ENCODE data around the gene WDFY4.

WDFY4 gene

DNA sequence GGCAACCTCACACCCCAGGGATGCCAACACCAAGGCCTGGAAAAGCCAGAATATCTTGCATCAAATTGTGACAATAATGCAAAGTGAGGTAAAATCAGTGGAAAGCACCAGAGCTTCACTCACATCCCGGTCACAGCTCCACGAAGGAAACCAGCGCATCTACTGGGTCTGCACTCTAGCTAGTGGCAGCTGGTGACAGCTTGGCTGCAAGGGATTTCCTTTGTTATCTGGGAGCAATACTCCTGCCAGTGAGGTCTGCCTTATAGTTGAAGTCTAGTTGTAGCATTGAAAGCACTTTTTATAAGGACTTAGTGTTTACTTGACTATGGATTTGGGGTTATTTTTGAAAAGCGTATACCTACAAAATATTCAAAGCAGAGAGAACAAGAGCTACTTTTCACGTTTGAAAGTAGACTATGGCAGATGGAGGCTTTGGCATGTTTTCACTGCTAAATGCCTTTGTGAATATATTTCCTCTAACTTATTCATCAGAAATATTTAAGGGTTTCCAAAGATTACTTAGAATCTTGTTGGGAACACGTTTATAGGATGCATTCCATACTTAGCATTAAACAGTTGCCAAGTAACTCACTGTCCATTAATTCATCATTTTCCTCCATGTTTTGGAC lies 26.1 kb downstream of the WDFY4 start:
- no peak for DNase-seq (ENCODE audit: low read depth, low spot score)

DNA sequence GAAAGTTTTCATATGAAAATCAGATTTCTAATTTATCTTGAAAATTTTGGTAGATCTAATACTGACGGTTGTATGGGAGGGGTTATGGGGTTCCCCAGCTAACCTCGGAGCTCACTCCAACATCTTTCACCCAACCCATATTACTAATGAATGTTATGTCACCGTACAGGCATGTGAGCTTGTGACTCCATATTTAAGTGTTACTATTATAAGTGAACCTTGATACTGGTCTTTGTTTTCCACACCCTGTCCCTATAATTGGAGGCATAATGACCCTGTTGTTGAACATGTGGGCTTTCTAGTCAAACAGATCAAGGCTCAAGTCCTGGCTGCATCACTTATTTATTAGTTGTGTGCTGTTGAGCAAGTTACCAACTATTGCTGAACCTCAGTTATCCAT lies 27.2 kb downstream of the WDFY4 start:
- no peak for DNase-seq (ENCODE audit: low read depth, low spot score)

DNA sequence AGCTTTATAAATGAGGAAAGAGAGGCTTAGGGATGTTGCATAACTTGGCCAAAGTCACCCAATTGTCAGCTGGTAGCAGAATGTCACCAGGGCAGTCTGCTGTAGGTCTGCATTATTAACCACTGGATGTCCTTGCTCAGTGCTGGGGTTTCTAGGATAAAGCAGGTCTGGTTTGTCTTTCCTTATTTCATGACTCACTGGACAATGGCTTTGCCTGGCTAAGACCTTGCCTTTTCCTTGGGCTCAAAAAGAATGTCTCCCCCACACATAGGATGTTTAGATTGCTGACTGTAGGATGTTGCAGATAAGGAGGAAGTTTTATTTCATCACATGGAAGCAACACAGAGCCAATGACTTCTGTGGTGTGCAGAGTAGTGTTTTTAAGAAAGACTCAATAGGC lies 29.4 kb downstream of the WDFY4 start:
- DNase-seq (ENCODE audit: low read depth, low spot score): no peak

DNA sequence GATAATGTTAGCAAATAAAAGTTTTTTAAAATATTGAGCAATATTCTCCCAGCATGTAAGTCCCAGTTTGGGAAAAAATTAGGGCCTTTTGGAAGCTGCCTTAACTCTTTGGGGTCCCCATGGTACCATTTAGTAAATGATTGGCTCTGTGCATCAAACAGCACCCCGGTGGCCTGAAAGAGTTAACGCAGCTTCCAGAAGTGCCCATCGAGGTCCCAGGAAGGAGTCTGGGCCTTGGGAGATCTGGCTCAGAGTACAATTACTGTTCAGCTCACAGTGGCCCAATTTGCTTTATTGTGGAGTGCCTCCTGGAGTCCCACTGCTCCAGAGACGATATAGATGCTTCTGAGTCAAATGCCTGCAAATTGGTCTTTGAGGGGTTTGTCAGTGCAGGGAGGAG lies 31.7 kb downstream of the WDFY4 start:
- DNase-seq (ENCODE audit: low read depth, low spot score): no peak

DNA sequence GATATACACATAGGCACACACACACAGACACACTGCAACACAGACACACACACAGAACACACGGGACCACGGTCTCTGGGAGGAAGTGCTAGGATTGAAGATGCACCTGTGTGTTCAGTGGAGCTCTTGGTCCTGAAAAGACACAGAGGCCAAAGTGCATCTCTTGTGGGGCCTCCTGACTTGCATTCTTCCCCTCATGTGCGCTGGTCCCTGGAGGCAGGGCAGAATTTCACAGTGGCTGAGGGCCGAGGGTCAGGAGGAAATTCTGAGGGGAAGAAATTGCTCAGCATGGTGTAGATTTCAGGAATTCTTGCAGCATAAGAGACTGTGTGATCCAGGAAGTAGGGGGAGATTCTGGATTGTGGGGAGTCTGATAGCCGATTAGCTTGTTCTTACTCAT lies 35.9 kb downstream of the WDFY4 start:
- DNase-seq (ENCODE audit: low read depth, low spot score): no peak

DNA sequence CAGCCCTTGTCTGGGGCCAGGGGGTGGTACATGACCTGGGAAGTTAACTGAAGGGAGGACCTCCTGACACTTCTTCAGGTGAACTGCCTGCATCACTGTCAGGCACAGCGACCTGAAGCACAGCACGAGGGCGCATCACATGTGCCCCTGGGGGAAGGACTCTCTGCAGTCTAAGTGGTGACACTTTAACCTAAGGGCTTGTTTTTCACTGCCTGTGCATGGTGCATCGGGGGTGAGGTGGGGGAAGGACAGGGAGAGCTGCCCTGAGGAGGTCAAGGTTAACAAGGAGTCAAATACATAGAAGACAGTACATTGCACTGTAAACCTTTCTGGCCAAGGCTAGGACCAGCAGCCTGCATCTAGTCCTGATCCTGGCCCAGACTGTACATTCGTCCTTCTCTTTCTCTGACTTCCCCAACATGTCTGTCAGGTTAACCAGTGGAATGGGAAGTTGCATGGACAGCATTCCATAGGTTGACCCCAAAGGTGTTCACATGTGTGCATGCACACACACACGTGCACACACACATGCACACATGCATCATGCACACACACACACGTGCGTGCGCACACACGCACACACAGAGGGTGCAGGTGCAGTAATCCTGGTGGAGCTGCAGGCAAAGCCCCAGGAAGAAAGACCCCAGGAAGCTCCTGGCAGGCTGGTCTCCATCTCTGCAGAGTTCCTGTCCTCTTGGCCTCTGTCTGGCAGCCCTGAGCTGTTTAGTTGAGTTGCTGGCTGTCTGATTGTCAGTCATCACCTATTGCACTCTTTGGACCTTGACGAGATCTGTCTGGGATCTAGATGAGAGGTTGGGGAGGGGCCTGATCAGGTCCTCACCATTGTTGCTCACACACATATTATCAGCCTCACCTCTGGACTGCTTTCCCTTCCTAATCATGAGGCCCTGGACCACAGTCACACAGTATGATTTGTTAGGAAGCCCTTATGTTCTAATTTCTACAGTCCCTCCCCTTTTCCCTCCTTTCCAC lies 37.8 kb downstream of the WDFY4 start:
- DNase-seq (ENCODE audit: low read depth, low spot score): no peak

DNA sequence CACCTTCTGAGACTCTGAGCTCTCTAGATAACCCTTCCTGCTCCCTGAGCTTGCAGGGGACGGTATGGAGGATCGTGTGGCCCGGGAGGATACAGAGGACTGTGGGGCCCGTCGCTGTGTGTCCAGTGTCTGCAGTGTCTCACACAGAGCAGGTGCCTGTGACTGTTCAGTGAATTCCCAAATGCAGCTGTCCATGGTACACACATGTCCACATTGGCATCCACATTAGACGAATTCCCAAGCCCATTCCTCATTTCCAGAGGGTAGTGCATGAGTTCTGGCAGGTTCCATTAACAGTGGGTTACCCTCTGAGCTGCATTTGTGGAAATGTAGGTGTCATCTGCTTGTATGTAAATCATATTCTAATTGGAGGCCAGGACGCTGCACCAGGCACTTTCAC lies 39.5 kb downstream of the WDFY4 start:
- no peak for DNase-seq (ENCODE audit: low read depth, low spot score)

DNA sequence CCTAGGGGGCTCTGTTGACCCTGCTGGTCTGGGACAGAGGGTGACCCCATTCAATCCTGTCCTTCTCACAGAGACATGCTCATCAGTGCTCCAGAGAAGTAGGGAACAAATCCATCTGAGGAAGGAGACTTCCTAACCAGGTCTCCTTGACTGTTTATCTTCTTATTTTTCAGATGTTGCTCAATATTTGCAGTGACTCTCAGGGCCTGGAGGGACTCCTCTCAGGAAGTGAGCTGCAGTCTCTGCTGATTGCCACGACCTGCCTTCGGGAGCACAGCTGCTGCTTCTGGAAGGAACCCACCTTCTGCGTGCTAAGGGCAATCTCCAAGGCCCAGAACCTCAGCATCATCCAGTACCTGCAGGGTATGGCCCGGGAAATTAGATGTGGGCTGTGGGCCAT lies 41.0 kb downstream of the WDFY4 start:
- DNase-seq (ENCODE audit: low read depth, low spot score): no peak

DNA sequence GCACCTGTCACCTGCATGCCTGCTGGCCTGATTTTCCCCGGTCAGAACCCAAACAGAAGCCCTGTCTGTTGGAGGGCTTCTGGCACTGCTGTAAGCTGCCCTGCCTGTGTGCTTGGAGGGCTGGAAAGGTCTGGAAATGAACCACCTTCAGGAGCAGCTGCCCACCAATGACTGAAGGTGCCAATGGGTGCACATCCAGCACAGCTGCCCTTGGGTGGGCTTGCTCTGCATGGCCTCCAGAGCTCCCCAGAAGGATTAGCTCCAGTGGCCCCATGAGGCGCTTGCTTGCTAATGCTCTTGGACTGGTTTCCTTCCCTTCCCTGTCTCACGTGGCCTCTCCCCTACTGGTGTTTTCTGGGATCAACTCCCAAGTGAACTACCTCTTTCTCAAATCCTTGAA lies 43.2 kb downstream of the WDFY4 start:
- DNase-seq (ENCODE audit: low read depth, low spot score): no peak

DNA sequence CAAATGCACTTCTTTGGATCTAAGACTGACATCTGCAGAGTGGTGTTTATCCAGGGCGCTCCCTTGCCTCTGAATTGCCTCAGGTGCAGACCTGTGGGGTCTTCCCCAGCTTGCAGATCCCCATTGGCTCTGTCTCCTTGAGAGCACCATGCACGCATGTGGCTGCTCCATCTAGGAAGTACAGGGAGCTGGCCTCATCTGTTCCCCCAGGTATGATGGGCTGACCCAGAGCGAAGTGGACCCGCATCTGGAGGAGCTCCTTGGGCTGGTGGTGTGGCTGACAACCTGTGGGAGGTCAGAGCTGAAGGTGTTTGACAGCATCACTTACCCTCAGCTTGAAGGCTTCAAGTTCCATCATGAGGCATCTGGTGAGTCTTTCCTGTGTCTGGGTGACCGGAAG lies 44.5 kb downstream of the WDFY4 start:
- no peak for DNase-seq (ENCODE audit: low read depth, low spot score)

DNA sequence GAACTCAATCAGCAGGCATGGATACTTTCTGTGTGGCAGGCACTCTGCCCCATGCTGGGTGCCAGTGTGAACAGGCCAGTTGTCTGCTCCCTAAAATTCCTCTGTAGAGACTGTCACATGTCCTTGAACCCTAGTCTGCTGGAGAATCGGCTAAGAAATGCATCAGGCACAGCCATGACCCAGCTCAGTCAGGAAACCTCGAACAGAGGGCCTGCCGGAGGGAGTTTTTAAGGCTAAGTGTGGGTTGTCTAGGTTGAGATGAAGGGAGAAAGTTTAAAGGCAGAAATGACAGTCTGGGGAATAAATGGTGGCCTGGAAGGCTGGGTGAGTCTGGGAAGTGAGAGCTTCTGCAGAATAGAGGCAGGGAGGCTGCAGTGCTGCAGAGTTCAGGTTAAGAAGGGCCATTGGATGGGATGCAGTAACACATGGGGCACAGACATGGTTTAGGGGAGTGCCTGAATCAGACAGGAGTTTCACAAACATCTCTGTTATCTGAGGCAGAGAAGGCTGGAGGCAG lies 45.3 kb downstream of the WDFY4 start:
- no peak for DNase-seq (ENCODE audit: low read depth, low spot score)

DNA sequence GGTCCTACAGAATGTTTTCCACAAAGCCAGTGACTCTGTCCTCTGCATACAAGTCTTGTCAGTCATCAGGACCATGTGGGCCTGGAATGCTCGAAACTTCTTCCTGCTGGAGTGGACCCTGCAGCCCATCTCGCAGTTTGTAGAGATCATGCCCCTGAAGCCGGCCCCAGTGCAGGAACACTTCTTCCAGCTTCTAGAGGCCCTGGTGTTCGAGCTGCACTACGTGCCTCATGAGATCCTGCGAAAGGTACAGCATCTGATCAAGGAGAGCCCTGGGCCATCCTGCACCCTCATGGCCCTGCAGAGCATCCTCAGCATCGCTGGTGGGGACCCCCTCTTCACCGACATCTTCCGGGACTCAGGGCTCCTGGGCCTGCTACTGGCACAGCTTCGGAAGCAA lies 46.5 kb downstream of the WDFY4 start:
- no peak for DNase-seq (ENCODE audit: low read depth, low spot score)

DNA sequence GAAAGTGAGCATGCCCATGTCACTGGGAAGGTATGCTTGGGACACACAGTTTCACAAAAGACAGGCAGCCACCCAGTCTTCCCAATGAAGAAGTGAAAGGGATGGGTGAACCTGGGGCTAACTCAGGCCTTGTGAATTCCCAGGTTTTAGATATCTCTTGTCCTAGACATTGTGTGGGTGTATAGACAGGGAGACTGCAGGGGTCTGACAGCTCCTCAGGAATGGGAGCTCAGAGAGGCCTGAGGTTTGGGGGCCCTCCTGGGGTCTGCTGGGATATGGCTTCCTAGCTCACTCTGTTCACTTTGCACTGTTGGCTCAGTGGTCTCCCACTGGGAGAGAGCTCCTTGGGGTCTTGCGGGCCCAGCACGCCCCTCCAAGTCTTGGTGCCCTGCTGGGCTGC lies 47.0 kb downstream of the WDFY4 start:
- no peak for DNase-seq (ENCODE audit: low read depth, low spot score)

DNA sequence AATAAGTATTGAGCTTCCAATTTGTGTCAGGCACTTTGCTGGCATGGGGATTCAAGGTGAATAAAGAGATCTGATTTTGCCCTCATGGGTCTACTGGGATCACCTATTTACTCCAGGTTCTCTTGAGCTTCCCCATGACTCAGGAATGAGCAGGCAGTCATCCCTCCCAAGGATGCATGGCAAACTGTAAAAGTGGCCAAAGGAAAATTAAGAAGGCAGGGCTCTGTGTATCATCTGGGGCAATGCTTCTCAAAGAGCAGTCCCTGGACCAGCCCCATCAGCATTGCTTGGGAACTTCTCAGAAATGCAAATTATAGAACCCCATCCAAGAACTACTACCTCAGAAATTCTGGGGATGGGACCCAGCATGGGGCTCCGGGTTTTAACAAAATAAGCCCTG lies 48.7 kb downstream of the WDFY4 start:
- no peak for DNase-seq (ENCODE audit: low read depth, low spot score)

DNA sequence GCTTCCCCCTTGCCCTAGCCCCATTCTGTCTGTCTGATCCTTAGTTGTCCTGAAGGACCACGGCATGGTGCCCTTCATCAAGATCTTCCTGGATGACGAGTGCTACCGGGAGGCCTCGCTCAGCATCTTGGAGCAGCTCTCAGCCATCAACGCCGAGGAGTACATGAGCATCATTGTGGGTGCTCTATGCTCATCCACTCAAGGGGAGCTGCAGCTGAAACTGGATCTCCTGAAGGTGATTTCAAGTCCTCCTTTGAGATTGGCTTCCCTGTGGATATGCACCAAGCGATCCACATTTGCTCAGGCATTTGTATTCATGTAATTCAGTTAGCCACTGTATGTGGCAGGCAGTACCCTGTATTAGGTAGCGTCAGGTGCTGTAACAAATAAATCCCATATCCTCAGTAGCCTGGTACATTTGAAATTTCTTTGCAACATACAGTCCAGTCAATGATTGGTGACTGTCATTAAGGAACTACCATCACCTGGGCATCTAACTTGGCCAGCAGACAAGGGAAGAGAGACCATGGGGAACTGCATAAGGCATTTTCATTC lies 51.2 kb downstream of the WDFY4 start:
- no peak for DNase-seq (ENCODE audit: low read depth, low spot score)

DNA sequence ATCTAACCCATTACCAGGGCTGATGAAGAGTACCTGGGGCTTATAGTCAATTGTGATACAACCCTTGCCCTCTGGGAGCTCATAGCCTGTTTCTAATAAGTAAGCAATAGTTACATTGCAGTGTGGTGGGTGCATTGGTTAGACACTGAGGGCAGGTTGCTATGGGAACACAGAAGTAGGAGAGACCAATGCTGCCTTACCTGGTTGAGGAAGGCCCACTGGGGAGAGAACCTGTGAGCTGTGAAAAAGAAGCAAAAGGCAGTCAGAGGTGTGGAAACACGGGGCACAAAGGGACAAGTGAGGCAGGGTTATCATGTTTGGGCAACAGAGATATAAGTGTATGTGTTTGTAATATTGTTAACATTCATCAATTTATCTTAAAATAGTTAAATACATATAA lies 51.9 kb downstream of the WDFY4 start:
- no peak for DNase-seq (ENCODE audit: low read depth, low spot score)

DNA sequence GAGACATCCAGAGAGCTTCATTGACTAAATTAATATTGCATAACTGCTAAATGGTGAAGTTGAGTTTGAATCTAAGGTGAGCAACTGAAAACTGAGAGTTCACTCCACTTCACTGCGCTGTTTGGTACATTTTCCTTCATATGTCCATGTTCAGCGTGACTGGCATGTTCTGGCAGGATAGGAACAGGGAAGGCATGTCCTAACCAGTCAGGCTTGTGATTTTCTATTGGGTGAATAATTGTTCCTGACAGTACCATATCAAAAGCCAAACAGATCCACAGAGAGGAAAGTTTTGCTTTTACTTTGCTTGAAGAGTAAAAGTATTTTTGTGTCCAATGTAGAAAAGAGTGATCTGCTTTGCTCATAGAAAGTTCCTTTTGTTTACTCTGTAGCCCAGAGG lies 53.2 kb downstream of the WDFY4 start:
- DNase-seq (ENCODE audit: low read depth, low spot score): no peak

DNA sequence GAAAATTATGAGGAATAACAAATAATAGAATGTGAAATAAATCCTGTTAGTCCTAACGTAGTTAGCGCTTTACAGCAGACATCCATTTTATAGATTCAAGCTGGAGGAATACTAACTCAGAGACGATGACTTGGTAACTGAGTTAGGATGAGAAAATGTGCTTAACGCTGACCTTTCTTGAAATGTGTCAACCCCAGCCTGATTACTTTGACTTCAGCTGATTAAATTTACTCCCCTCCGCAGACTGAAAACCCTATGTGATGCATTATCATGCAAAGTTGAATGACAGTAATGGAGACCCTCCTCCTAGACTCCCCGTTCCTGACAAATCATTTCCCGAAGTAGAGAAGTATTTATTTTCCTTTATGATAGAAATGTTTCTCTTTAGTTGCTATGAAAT lies 54.5 kb downstream of the WDFY4 start:
- no peak for DNase-seq (ENCODE audit: low read depth, low spot score)

DNA sequence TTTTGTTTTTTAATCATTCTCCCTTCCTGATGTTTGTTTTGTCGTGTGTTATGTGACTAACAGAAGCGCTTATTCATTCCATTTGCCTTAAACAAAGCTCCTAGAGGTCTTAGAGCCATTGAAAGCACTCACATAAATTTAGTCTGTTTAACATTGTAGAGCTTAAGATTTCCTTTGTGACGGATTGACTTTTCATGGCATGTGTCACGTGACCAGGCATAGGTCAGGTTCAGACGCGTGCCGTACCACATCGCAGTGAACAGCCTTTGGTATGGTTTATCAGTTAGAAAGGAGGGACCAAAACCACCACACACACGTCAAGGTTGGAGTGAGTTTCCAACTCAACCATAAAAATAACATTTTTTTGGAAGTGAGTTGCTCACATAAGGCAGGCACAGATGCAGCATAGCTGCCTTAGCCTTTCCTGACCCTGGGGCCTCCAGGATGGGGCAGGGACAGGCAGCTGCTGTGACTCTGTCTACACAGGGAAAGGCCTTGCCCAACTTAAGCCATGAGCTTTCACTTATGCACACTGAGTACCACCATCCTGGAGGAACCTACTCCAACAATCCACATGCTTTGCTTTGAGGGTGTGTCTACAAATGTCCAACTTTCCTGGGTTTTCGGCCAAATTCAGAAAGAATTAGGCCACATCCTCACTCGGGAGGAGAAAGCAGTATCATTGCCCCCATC lies 55.5 kb downstream of the WDFY4 start:
- no peak for DNase-seq (ENCODE audit: low read depth, low spot score)

DNA sequence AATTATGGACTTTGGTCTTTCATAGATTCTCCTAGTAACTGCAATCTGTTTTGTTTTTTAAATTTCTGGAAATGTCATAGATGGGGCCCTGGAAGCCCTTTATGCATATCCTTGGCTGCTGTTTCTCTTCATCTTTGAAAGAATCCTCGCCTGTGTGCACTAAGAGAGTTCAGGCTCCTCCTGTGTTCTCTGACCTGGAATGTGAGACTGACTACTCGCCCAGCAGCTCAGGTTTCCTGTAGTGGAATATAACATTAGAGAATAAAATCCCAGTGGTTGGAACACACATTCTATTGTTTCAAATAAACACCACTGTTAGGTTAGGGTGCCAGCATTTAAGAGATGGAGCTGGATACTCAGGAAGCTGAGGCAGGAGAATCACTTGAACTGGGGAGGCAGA lies 56.3 kb downstream of the WDFY4 start:
- no peak for DNase-seq (ENCODE audit: low read depth, low spot score)

DNA sequence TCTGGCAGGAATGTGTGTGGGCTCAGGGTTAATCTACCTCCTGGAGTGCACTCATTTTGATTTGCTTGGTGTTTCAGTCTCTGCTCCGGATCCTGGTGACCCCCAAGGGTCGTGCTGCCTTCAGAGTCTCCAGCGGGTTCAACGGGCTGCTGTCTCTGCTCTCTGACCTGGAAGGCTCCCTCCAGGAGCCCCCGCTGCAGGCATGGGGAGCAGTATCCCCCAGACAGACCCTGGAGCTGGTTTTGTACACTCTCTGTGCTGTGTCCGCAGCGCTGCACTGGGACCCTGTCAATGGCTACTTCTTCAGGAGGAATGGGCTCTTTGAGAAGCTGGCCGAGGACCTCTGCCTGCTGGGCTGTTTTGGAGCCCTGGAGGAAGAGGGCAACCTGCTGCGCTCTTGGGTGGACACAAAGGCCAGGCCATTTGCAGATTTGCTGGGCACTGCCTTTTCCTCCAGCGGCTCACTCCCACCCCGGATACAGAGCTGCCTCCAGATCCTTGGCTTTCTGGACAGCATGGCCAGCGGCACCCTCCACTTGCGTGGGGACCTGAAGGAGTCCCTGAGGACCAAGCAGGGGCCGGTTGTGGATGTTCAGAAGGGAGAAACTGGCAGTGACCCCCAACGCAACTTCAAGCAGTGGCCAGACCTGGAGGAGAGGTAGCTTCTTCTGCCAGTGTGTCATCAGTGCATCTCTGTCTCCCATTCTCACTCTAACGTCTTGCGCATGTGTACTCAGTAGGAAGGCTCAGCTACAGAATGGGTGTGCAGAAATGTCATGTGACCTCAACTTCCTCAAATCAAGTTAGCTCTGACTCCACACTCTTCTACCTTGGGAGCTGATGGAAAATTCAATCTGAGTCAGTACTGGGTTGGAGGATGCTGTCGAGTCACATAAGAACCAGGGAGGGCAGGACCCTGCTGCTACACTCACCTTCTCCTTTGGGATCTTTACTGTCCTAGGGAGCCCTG lies 58.5 kb downstream of the WDFY4 start:
- no peak for DNase-seq (ENCODE audit: low read depth, low spot score)
